Measurements from ENCODE around the gene TUSC2. TPM values are rescaled to one million over a fixed set of nuclear protein-coding genes. Genes with fewer than 3 reads are reported as not detected.

The TUSC2 gene
- total and polyA plus RNA-seq, 2 experiments from 2014 or later, result 41.6 to 71.0 TPM

GRCh38 chr3:50342813-50343633, 15.0 kb upstream of the TUSC2 start:
- no peak overlapping the region for H3K27ac ChIP-seq (ENCODE audit: low read depth)
- peaks cover 3% of the 10 kb centered on the region; the same call in 1 of the 3 replicates for H3K9me3 Mint-ChIP-seq
- H3K27me3 Mint-ChIP-seq (ENCODE audit: insufficient read depth, low read depth, poor library complexity), result peaks cover 72% of the 10 kb centered on the region

GRCh38 chr3:50341996-50342650, 14.1 kb upstream of the TUSC2 start:
- Histone ChIP-seq H3K79me2 (replicated peaks; ENCODE audit: insufficient read depth) (no peaks in the 10 kb centered on the region), H3K27ac (ENCODE audit: low read depth) (no peak overlapping the region), H3F3A (replicated peaks; ENCODE audit: low read depth) (peaks cover 31% of the 10 kb centered on the region; the same call in 1 of the 2 replicates), H3K4me1 (ENCODE audit: insufficient read depth) (peaks cover 12% of the 10 kb centered on the region), H3K9me2 (ENCODE audit: insufficient read depth) (no peaks in the 10 kb centered on the region), H2AFZ (no peak overlapping the region), H3K27me3 (ENCODE audit: insufficient read depth) (peaks cover 78% of the 10 kb centered on the region), H3K36me3 (ENCODE audit: insufficient read depth) (no peaks in the 10 kb centered on the region), H3K4me2 (no peak overlapping the region), H4K20me1 (replicated peaks; ENCODE audit: insufficient read depth) (no peaks in the 10 kb centered on the region), H3K4me3 (no peak overlapping the region)
- Mint-ChIP-seq H3K27ac (no peak overlapping the region), H3K36me3 (ENCODE audit: low read depth) (no peaks in the 10 kb centered on the region; the same call in 2 of the 3 replicates), H3K9me3 (peaks cover 3% of the 10 kb centered on the region; the same call in 1 of the 3 replicates), H3K4me1 (peaks cover 23% of the 10 kb centered on the region), H3K4me3 (no peak overlapping the region), H3K27me3 (ENCODE audit: insufficient read depth, low read depth, poor library complexity) (peaks cover 80% of the 10 kb centered on the region)
- TF ChIP-seq STAT1 (IDR thresholded peaks at IDR 0.05; ENCODE audit: unreplicated experiment), result no peak
- TF ChIP-seq EZH2 (IDR thresholded peaks at IDR 0.05; ENCODE audit: low read depth, unreplicated experiment), result no peak
- no peak for TF ChIP-seq EZH2phosphoT487 (IDR thresholded peaks at IDR 0.05; ENCODE audit: unreplicated experiment)
- no peak for TF ChIP-seq POLR2AphosphoS5 (IDR thresholded peaks at IDR 0.05; ENCODE audit: low read depth)
- TF ChIP-seq NANOG (IDR thresholded peaks at IDR 0.05; ENCODE audit: borderline replicate concordance), result no peak
- no peak for TF ChIP-seq CREB1 (CRISPR knock-in tag; IDR thresholded peaks at IDR 0.05; ENCODE audit: low read depth)
- no peak for TF ChIP-seq ZNF331 (CRISPR knock-in tag; IDR thresholded peaks at IDR 0.05; ENCODE audit: low read depth)
- no peak for TF ChIP-seq ZNF114 (CRISPR knock-in tag; IDR thresholded peaks at IDR 0.05)
- TF ChIP-seq ETS1 (IDR thresholded peaks at IDR 0.05), result no peak
- DNase-seq (ENCODE audit: low spot score) (no peak), ATAC-seq (no peak)

More at GRCh38 chr3:50342813-50343633, 15.0 kb upstream of the TUSC2 start:
- H3K4me3 ChIP-seq, result no peak overlapping the region
- H2AFZ ChIP-seq, result no peak overlapping the region
- H3K27me3 ChIP-seq (ENCODE audit: insufficient read depth), result peaks cover 78% of the 10 kb centered on the region
- Mint-ChIP-seq H3K4me3 (no peak overlapping the region), H3K36me3 (ENCODE audit: low read depth) (no peaks in the 10 kb centered on the region; the same call in 2 of the 3 replicates), H3K27ac (no peak overlapping the region), H3K4me1 (peaks cover 22% of the 10 kb centered on the region)
- DNase-seq (ENCODE audit: low spot score) (peak; percentile 80), ATAC-seq (peak; percentile 36)
- no peaks in the 10 kb centered on the region for H3K36me3 ChIP-seq (ENCODE audit: insufficient read depth)
- H3K79me2 ChIP-seq (replicated peaks; ENCODE audit: insufficient read depth), result no peaks in the 10 kb centered on the region
- H3K4me2 ChIP-seq, result no peak overlapping the region
- peaks cover 29% of the 10 kb centered on the region; the same call in 1 of the 2 replicates for H3F3A ChIP-seq (replicated peaks; ENCODE audit: low read depth)
- peaks cover 12% of the 10 kb centered on the region for H3K4me1 ChIP-seq (ENCODE audit: insufficient read depth)
- H3K9me2 ChIP-seq (ENCODE audit: insufficient read depth), result no peaks in the 10 kb centered on the region
- TF ChIP-seq CTCF (conservative IDR thresholded peaks at IDR 0.05; ENCODE audit: low read depth in 2 of 2) (peak; percentile 42 to 69), JUNB (IDR thresholded peaks at IDR 0.05; ENCODE audit: unreplicated experiment) (no peak)
- no peaks in the 10 kb centered on the region for H4K20me1 ChIP-seq (replicated peaks; ENCODE audit: insufficient read depth)

All from GM23338 (cell line).